Activated CD4-positive, alpha-beta T cell treated with anti-CD3 and anti-CD28 coated beads, Interleukin-2, amount 50 U/mL, for 48 hours (primary cell): Measurements from ENCODE around the gene AATF.

ENCODE experiments used
- DNase-seq, 2 experiments: peaks; one replicate each; pipeline ENCODE4 v3.0.0-alpha.2; 2020

Gene AATF

DNA sequence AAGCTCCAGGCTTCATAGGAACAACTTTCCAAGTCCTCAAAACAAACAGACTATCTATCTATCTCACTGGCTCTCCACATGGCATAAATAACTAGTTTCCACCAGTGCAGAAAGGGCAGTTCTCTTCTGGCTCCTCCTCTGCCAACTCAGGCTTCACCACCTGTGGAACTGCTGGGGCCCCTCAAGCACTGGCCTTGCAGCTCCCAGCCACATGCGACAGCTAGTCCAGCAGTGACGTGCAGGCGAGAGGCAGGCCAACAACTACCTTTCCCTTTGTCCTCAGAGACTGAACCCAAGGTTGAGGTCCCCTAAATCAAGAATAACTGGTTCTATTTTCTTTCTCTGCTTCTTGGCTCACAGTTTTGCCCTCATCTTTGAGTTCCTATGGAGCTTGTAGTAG, 137.6 kb downstream of the AATF start:
- no peak for DNase-seq

DNA sequence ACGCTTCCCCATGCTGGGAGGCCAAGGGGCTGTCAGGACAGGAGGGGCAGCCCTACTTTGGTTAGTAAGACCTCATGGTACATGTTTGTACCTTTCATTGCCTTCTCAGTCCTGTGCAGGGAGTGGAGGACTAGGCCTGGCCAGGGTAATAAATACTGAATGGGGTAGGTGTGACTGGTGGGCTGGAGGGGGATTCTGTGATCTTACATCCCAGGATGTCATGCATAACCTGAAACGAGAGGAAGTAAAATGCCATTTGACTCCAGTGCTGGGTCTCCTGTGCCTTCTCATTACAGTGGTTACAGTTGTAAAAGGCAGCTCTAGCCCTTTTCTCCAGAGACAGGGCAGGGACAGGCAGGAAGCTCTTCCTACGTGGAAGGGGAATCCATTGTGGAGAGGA, 138.2 kb downstream of the AATF start:
- DNase-seq, result no peak

DNA sequence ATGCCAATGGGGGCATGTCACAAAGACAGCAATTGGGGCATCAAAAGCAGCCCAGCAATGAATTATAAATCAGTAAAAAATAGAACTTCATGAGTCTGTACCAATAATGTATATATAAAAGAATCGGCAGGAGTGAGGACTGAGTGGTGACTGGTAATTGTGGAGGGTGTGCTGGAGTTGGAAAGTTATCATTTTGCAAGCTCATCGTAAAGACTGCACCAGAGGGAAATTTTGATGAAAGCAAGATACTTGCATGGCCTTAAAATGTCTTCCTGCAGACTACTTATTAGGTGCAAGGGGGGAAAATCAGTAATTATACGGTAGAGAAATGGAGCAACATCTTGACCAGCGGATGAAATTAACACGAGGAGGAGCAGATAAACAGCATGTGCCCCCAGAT, 138.9 kb downstream of the AATF start:
- no peak for DNase-seq

DNA sequence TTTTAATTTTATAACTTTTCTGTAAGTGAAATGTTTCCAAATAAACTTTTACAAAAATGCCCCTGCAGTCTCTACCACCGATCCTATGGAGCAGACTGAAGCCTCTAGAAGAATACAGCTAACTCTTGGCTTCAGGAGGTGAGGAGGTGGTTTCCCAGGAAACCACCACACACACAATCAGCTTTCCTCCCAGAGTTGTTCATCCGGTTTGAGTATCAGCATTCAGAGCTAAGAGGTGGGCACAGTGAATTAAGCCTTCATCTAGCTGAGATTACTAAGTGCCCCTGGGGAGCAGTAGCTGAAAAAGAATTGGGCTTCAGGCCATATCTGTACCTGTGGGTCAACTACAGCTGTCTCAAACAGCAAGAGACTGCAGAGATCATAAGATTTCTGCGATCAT, 139.7 kb downstream of the AATF start:
- no peak for DNase-seq

DNA sequence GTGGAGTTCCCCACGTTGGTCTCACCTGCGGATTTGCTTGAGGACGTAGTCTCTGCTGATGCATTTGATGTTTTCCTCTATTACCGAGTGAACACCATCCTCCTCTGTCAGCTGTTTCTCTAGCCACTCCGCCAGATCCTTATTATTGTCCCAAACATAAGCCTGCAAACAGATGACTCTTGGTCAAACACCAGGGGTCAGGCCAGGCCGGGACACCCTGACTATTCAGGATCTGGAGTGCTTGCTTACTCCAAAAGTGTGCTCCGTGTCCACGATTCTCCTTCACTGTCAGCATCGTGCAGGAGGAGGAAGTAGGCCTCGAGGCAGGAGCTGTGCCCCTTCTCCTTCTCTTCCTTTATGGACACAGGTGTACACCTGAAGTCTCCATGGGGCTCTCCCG, 140.2 kb downstream of the AATF start:
- no peak for DNase-seq

DNA sequence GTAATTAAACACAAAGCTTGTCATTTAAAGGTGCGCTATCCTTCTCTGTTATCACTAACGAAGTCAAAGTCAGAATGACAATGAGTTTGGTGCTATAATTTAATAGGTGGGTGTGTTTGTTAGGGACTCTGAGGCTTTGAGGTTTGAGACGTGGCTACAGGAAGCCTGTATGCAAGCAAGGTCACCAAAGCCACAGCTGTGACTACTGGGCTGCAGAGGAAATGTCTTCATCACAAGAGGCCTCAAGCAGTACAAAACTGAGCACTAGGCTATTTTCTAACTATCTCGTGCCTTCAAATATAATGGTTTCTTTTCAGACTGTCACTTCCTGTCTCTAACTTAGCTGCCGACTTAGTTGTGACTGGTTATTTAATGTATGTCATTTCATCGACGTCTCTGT, 141.2 kb downstream of the AATF start:
- peak; percentile 23 to 27 for DNase-seq

GRCh38 chr17:37090941-37091340, 142.2 kb downstream of the AATF start:
- DNase-seq, result no peak

DNA sequence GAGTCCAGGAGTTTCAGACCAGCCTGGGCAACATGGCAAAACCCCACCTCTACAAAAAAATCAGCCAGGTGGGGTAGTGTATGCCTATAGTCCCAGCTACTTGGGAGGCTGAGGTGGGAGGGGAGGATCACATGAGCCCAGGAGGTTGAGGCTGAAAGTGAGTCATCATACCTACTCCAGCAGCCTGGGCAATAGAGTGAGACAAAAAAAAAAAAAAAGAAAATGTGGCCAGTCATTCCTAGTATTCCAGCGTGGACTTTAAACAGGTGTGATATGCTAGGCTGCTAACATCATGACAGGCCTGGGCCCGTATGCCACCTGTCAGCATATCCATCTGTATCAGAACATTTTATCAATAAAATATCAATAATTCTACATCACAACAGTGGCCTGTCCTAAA, 143.3 kb downstream of the AATF start:
- no peak for DNase-seq

- DNase-seq, result no peak
Measured at GRCh38 chr17:37092701-37093100, 143.9 kb downstream of the AATF start.

DNA sequence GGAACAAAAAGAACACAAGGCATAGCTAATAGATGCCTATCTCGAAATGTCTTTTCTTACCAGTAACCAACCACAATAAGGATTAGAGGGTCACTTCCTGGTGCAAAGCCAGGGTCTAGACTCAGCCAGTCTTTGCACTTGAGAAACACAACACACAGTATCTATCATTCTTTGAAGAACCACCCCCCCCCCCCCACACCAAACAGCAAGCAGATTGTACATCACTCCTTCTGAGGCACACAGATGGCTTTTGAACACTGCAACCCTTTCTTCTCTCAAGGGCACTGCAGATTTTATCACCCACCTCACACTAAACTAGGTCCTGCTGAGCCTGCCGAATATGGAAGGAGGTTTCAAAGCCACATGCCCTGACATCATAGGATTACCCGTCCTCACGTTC, 145.6 kb downstream of the AATF start:
- no peak for DNase-seq

- DNase-seq, result no peak
Measured at GRCh38 chr17:37096071-37096470, 147.3 kb downstream of the AATF start.

DNA sequence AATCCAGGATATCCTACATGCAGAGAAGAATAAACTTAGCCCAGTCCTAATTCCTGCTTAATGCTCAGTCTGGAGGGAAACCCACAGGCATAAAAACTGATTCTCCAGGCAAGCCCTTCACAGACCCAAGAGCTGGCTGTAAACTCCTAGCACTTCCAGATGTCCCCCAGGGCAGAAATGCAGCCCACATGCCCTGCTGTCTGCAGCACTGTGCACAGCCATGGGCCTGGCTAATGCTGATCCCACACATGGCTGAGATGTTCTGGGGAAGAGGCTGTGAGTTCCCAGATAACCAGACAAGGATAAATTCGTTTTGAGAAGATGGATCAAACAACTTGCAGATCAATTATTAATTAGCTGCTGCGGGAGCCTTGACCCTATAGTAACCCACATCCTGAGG, 148.4 kb downstream of the AATF start:
- DNase-seq, result no peak

GRCh38 chr17:37098152-37098551, 149.4 kb downstream of the AATF start:
- no peak for DNase-seq

DNA sequence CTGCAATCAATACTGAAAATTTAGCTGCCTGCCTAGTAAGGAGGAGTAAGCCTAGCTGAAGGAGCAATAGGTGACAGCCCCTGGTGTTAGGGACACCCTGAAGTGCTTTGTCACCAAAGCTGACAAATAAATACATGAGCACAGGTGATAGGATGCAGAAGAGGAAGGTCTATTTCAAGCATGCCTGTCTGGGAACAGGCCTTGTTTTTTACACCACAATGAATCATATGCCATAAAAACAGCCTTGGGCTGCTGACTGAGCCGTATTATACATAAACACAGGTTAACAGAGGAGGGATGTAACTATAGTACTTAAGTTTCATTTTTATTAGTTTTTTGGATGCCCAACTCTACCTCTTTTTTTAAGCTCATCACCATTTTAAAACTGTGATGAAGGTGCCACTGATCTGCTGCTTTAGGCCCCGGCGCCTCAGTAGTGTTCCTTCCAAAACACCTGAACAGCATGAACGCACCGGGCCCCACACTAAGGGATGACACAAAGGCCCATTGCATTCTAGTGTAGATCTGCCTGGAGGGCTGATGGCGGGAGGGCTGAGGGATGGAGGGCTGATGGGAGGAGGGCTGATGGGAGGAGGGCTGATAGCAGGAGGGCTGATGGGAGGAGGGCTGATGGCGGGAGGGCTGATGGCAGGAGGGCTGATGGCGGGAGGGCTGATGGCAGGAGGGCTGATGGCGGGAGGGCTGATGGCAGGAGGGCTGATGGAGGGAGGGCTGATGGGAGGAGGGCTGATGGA, 150.3 kb downstream of the AATF start:
- DNase-seq, result no peak

DNA sequence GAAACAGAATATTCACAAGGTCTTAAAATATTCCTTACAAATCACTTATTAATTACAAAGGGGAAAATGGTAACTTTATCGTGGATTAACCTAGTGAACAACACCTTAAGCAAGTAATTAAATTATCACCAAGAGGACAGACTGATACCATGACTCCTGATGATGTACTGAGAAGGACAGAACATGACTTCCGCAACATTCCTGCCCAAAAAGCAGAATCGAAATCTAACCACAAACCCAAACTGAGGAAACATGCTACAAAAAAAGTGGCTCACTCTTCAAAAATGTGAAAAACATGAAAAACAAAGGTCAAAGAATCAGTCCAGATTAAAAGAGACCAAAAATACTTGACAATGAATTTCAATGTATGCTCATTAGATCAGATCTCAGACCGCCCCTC, 151.5 kb downstream of the AATF start:
- DNase-seq, result no peak

- DNase-seq, result no peak
Measured at GRCh38 chr17:37101306-37101705, 152.6 kb downstream of the AATF start.

- no peak for DNase-seq
Measured at GRCh38 chr17:37103231-37103630, 154.5 kb downstream of the AATF start.

- DNase-seq, result no peak
Measured at GRCh38 chr17:37106049-37106448, 157.3 kb downstream of the AATF start.
